Spleen (tissue), 7 donors: Measurements from ENCODE around the gene SPATC1L.

Source experiments
- CTCF ChIP-seq, 11 experiments: fragments of 200-600 bp in 7 of 11; fragments of 450-650 bp in 4 of 11; sonication (generic) in 4 of 11; IDR thresholded peaks in 8 of 11; conservative IDR thresholded peaks in 3 of 11; 1 replicate in 7 of 11; 2 replicates in 4 of 11; pipeline versions ENCODE4 v1.4.0 to v1.8.0; 2016 to 2021; ENCODE audit warnings: antibody characterized with exemption in 11 of 11, inconsistent platforms in 4 of 11, mild to moderate bottlenecking in 1 of 11
- POLR2A ChIP-seq, 3 donors: fragments of 450-650 bp; IDR thresholded peaks; one replicate each; pipeline ENCODE4 v1.5.1; 2017; ENCODE audit warnings: antibody characterized with exemption in 3 of 3, mild to moderate bottlenecking in 1 of 3
- POLR2AphosphoS5 ChIP-seq, 3 donors: sonication (generic); formaldehyde crosslinking; IDR thresholded peaks; one replicate each; pipeline ENCODE4 v1.5.1; 2017; ENCODE audit warnings: antibody characterized with exemption in 3 of 3
- donor health status: DM: no; HTN: no; CAD: no; lungs with moderate emphysema.
- donor health status: DM: no; HTN: no; CAD: no.
- donor health status: DM: no; HTN: no; CAD: no.

- no peak for TF ChIP-seq CTCF (IDR thresholded peaks at IDR 0.05 in 8 of 11, conservative IDR thresholded peaks at IDR 0.05 in 3 of 11)
- TF ChIP-seq POLR2A (IDR thresholded peaks at IDR 0.05) = no peak
- no peak for TF ChIP-seq POLR2AphosphoS5 (IDR thresholded peaks at IDR 0.05)
Measured at GRCh38 chr21:46187261-46187660, 3.0 kb upstream of the SPATC1L start.
